ENCODE measurements around the gene HELT.
"Not testable (repeated sequence)": the region's sequence is repeated elsewhere in the genome, so short reads cannot be mapped to it uniquely, and the experiment has no call there.

HELT gene

DNA sequence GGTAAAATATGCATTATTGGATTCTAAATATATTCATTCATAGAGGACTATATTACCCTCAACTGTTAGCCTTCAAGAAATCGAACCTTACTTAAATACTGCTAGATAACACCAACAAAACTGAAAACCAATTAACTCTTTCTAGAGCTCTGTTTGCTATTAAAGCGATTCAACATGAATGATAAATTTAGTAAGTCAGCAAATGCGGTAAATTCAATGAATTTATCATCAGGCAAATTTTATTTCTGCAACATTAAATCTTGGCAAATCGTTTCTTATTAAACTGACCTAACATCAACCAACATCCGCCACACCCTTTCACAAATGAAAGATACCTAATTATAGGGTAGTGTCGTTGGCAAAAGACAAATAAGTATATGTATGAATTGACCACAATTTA, 26.4 kb upstream of the HELT start:
- H3K4me3 ChIP-seq (ENCODE audit: low read depth, low read length), result no peak overlapping the region
- TF ChIP-seq POLR2A (IDR thresholded peaks at IDR 0.05; ENCODE audit: extremely low read depth, insufficient read length) (no peak), MYC (IDR thresholded peaks at IDR 0.05; ENCODE audit: low read depth, low read length) (no peak)
- TF ChIP-seq, protein P1, sequence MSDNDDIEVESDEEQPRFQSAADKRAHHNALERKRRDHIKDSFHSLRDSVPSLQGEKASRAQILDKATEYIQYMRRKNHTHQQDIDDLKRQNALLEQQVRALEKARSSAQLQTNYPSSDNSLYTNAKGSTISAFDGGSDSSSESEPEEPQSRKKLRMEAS (IDR thresholded peaks at IDR 0.05; ENCODE audit: low read depth, low read length), result no peak
- TF ChIP-seq, protein P2, sequence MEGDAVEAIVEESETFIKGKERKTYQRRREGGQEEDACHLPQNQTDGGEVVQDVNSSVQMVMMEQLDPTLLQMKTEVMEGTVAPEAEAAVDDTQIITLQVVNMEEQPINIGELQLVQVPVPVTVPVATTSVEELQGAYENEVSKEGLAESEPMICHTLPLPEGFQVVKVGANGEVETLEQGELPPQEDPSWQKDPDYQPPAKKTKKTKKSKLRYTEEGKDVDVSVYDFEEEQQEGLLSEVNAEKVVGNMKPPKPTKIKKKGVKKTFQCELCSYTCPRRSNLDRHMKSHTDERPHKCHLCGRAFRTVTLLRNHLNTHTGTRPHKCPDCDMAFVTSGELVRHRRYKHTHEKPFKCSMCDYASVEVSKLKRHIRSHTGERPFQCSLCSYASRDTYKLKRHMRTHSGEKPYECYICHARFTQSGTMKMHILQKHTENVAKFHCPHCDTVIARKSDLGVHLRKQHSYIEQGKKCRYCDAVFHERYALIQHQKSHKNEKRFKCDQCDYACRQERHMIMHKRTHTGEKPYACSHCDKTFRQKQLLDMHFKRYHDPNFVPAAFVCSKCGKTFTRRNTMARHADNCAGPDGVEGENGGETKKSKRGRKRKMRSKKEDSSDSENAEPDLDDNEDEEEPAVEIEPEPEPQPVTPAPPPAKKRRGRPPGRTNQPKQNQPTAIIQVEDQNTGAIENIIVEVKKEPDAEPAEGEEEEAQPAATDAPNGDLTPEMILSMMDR (IDR thresholded peaks at IDR 0.05; ENCODE audit: low read depth, low read length), result no peak

DNA sequence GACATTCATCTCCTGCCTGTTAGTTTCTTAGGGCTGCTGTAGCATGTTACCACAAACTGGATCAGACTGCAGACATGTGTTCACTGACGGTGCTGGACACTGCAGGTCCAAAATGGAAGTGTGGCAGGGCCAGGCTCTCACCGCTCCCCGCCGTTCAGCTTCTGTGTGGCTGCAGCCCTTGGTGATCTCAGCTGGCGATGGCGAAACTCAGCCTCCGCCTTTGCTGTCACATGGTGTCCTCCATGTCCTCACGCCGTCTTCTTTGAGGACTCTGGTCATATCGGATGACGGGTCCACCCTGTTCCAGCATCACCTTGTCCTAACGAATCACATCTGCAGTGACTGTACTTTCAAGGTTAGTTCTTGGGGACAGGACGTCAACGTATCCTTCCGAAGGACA, 25.9 kb upstream of the HELT start:
- no peak overlapping the region for H3K4me3 ChIP-seq (ENCODE audit: low read depth, low read length)
- TF ChIP-seq, protein P2 (IDR thresholded peaks at IDR 0.05; ENCODE audit: low read depth, low read length), result no peak
- TF ChIP-seq POLR2A (IDR thresholded peaks at IDR 0.05; ENCODE audit: extremely low read depth, insufficient read length), result no peak
- TF ChIP-seq MYC (IDR thresholded peaks at IDR 0.05; ENCODE audit: low read depth, low read length), result no peak
- no peak for DNase-seq (ENCODE audit: low read depth)

More for the DNA sequence above, 26.4 kb upstream of the HELT start:
- no peak for DNase-seq (ENCODE audit: low read depth)

DNA sequence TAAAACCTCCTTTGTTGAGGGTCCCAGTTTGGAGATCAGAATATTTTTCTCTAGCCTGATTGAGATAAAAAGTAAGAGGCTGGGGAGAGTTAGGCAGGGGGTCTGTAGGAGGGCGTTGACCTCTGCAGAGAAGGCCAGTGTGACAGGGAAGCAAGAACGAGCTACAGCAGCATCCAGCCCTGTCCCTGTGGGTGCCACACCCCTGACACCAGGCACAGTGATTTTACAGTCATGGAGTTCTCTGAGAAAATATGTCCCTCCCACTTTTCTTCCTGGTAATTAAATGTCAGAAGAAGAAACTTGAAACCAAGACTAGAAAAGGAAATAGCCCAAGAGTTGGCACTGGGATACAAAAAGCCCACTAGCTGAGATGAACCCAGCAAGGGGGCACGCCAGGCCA, 25.0 kb upstream of the HELT start:
- DNase-seq (ENCODE audit: low read depth), result no peak
- TF ChIP-seq, protein P1 (IDR thresholded peaks at IDR 0.05; ENCODE audit: low read depth, low read length), result no peak
- TF ChIP-seq MYC (IDR thresholded peaks at IDR 0.05; ENCODE audit: low read depth, low read length) (no peak), POLR2A (IDR thresholded peaks at IDR 0.05; ENCODE audit: extremely low read depth, insufficient read length) (no peak)
- TF ChIP-seq, protein P2 (IDR thresholded peaks at IDR 0.05; ENCODE audit: low read depth, low read length), result no peak
- H3K4me3 ChIP-seq (ENCODE audit: low read depth, low read length), result no peak overlapping the region

DNA sequence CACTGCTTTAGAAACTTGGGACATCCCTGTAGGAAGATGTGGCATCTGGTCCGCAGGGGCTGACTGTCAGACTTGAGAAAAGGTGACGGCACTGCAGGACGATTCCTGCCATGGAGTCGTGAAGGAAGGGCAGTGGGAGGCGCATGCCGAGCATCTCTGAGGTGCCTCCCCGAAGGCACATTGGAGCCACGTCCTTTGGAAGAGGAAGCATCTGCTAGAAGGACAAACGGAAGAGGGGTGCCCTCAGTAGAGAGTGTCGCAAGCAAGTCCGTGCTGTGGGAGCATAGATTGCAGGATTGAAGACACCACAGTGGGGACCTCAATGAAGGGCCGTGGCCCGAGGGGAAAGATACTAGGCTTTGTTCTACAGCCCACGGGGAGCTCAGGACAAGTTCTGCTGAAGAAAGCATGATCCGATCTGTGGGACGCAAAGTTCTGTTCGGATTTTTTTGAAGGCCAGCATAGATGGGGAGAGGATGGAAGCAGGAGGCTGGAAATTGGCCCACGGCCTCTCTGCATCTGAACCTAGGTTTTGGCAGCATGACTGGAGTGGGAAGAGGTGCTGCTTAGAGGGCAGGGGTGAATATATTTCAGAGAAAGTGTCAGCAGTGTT, 24.2 kb upstream of the HELT start:
- DNase-seq (ENCODE audit: low read depth), result peak; percentile 75
- TF ChIP-seq MYC (IDR thresholded peaks at IDR 0.05; ENCODE audit: low read depth, low read length) (no peak), POLR2A (IDR thresholded peaks at IDR 0.05; ENCODE audit: extremely low read depth, insufficient read length) (no peak)
- TF ChIP-seq, protein P1 (IDR thresholded peaks at IDR 0.05; ENCODE audit: low read depth, low read length), result no peak
- TF ChIP-seq, protein P2 (IDR thresholded peaks at IDR 0.05; ENCODE audit: low read depth, low read length), result no peak
- no peak overlapping the region for H3K4me3 ChIP-seq (ENCODE audit: low read depth, low read length)

DNA sequence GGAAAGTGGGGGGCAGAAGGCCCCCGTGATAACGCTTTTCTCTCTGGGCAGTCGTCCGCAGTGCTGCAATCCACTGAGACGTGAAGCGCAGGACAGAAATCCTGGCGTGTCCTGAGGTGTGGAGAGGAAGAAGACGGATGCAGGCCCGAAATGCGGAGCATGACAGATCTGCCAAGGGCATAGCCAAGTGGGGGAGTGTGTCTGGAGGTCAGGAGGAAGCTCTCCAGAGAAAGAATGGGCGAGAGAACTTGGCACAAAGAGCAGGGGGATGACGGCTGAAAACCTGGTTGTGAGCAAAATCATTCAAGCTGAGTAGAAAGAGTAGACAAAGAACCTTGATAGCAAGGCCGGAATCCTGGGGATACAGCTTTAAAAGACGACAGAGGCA, 23.7 kb upstream of the HELT start:
- TF ChIP-seq POLR2A (IDR thresholded peaks at IDR 0.05; ENCODE audit: extremely low read depth, insufficient read length) (no peak), MYC (IDR thresholded peaks at IDR 0.05; ENCODE audit: low read depth, low read length) (no peak)
- TF ChIP-seq, protein P2 (IDR thresholded peaks at IDR 0.05; ENCODE audit: low read depth, low read length), result no peak
- TF ChIP-seq, protein P1 (IDR thresholded peaks at IDR 0.05; ENCODE audit: low read depth, low read length), result no peak
- DNase-seq (ENCODE audit: low read depth), result no peak
- H3K4me3 ChIP-seq (ENCODE audit: low read depth, low read length), result no peak overlapping the region

DNA sequence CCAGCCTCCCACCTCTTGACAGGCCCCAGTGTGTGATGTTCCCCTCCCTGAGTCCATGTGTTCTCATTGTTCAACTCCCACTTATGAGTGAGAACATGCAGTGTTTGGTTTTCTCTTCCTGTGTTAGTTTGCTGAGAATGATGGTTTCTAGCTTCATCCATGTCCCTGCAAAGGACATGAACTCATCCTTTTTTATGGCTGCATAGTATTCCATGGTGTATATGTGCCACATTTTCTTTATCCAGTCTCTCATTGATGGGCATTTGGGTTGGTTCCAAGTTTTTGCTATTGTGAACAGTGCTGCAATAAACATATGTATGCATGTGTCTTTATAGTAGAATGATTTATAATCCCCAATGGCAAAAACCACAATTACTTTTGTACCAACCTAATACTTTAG, 20.6 kb upstream of the HELT start:
- DNase-seq (ENCODE audit: low read depth); H3K4me3 ChIP-seq (ENCODE audit: low read depth, low read length): not testable (repeated sequence)
